Measurements from ENCODE around the gene DMBT1. TPM values are rescaled to one million over a fixed set of nuclear protein-coding genes. Genes with fewer than 3 reads are reported as not detected.

Gene DMBT1
- total RNA-seq, 2 experiments from 2014 or later = not detected

DNA sequence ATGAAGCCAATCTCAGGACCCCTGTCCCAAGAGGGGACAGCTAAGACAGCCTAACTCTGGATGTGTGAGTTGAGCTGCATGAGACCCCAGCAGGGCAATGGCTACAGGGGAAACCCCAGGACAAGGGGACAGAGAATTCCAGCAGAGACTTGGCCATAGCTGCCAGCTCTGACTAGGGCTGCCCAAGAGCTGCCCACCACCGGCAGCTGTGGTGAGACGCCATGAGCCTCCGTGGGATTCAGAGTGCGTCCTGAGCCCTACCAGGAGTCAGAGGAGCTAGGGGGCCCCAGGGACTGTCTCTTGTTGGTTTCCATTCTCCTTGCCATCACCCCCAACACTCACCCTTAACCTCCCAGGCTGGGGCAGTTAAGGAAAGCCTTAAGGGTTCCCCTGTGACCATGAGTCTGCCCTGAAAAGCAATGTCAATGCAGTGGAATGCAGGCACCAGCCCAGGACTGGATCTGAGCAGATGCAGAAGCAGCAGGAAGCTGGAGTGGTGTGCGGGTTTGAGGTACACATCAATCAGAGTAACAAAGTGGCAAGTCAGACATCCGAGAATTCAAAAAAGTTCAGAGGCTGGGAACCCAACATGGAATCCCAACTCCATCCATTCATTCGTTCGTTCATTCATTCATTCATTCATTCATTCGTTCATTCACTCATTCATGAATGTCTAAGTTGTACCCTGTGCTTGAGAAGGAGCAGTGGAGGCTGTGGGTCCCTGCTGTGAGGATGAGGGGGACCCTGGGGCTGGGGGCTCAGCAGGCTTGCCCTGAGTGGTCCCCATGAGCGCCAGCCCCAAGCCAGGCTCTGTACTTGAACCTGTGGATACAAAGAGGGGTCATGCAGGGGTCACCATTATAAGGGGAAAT lies 86.2 kb downstream of the DMBT1 start:
- no peak overlapping the region for H2AFZ ChIP-seq (ENCODE audit: low read length)
- no peak overlapping the region for H3K27ac ChIP-seq (ENCODE audit: low read depth, low read length, poor library complexity, severe bottlenecking)
- H3K9me2 ChIP-seq (ENCODE audit: insufficient read depth, low read length) = no peaks in the 10 kb centered on the region
- H3K4me3 ChIP-seq (ENCODE audit: low read depth, low read length, poor library complexity, severe bottlenecking) = no peak overlapping the region
- no peaks in the 10 kb centered on the region for H3K36me3 ChIP-seq (ENCODE audit: insufficient read depth, low read length)
- no TSS peak for BruUV-seq (replicated peaks)
- H3K79me2 ChIP-seq (ENCODE audit: insufficient read depth, low read depth, low read length) = no peaks in the 10 kb centered on the region
- no peaks in the 10 kb centered on the region for H3K9me3 ChIP-seq (ENCODE audit: low read length)
- no peaks in the 10 kb centered on the region for H4K20me1 ChIP-seq (ENCODE audit: insufficient read depth, low read length)
- no peak for DNase-seq (ENCODE audit: low spot score)
- TF ChIP-seq, protein P1, sequence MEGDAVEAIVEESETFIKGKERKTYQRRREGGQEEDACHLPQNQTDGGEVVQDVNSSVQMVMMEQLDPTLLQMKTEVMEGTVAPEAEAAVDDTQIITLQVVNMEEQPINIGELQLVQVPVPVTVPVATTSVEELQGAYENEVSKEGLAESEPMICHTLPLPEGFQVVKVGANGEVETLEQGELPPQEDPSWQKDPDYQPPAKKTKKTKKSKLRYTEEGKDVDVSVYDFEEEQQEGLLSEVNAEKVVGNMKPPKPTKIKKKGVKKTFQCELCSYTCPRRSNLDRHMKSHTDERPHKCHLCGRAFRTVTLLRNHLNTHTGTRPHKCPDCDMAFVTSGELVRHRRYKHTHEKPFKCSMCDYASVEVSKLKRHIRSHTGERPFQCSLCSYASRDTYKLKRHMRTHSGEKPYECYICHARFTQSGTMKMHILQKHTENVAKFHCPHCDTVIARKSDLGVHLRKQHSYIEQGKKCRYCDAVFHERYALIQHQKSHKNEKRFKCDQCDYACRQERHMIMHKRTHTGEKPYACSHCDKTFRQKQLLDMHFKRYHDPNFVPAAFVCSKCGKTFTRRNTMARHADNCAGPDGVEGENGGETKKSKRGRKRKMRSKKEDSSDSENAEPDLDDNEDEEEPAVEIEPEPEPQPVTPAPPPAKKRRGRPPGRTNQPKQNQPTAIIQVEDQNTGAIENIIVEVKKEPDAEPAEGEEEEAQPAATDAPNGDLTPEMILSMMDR (conservative IDR thresholded peaks at IDR 0.05; ENCODE audit: low read length) = no peak
- TF ChIP-seq EZH2phosphoT487 (IDR thresholded peaks at IDR 0.05; ENCODE audit: borderline replicate concordance, low read depth, low read length) = no peak
- no peak overlapping the region for H3K4me2 ChIP-seq (ENCODE audit: low read length)
- H3K4me1 ChIP-seq (ENCODE audit: insufficient read depth, low read length, poor library complexity, severe bottlenecking) = no peaks in the 10 kb centered on the region
- intact Hi-C loops (cut with micrococcal nuclease; ENCODE audit: unreplicated experiment) = no loop called here
- CTCF ChIA-PET (ENCODE audit: unreplicated experiment) = no interaction called here
- POLR2A ChIA-PET = no interaction called here

DNA sequence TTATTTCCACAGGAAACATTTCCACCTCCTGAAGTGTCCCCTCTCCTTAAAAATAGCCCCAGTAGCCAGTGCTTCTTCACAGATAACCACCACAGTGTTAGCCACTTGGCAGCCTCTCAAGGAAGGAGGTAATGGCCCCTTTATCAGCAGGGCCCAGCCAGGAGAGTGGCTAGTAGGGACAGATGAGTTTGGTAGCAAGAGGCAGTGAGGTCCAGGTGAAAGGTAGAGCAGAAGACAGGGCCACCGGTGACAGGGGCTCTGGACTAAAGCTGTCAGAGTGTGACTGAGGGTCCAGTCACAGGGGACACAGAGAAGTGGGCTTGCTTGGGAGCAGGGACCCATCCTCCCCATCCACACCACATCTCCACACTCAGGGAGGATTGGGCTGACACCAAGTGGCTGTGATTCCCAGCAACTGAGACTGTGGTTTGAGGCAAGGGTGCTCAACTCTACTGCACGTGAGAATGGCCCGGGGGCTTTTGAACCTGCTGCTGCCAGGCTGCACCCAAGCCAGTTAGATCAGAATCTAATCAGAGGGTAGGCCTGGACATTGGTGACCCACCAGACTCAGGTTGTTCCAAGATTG lies 86.9 kb downstream of the DMBT1 start:
- no peaks in the 10 kb centered on the region for H3K9me2 ChIP-seq (ENCODE audit: insufficient read depth, low read length)
- CTCF ChIA-PET (ENCODE audit: unreplicated experiment) = no interaction called here
- no peaks in the 10 kb centered on the region for H3K36me3 ChIP-seq (ENCODE audit: insufficient read depth, low read length)
- no peak overlapping the region for H3K27ac ChIP-seq (ENCODE audit: low read depth, low read length, poor library complexity, severe bottlenecking)
- no TSS peak for BruUV-seq (replicated peaks)
- no peak for DNase-seq (ENCODE audit: low spot score)
- H4K20me1 ChIP-seq (ENCODE audit: insufficient read depth, low read length) = no peaks in the 10 kb centered on the region
- no peak overlapping the region for H3K4me3 ChIP-seq (ENCODE audit: low read depth, low read length, poor library complexity, severe bottlenecking)
- POLR2A ChIA-PET = no interaction called here
- H2AFZ ChIP-seq (ENCODE audit: low read length) = no peak overlapping the region
- TF ChIP-seq, protein P1 (conservative IDR thresholded peaks at IDR 0.05; ENCODE audit: low read length) = no peak
- TF ChIP-seq EZH2phosphoT487 (IDR thresholded peaks at IDR 0.05; ENCODE audit: borderline replicate concordance, low read depth, low read length) = no peak
- intact Hi-C loops (cut with micrococcal nuclease; ENCODE audit: unreplicated experiment) = no loop called here
- H3K79me2 ChIP-seq (ENCODE audit: insufficient read depth, low read depth, low read length) = no peaks in the 10 kb centered on the region
- no peak overlapping the region for H3K4me2 ChIP-seq (ENCODE audit: low read length)
- no peaks in the 10 kb centered on the region for H3K4me1 ChIP-seq (ENCODE audit: insufficient read depth, low read length, poor library complexity, severe bottlenecking)
- no peaks in the 10 kb centered on the region for H3K9me3 ChIP-seq (ENCODE audit: low read length)

Data from OCI-LY7 (cell line).